GM12878 (cell line): ENCODE results near the gene NCBP2. TPM values are rescaled to one million over a fixed set of nuclear protein-coding genes. Genes with fewer than 3 reads are reported as not detected.

Experiments used
- ATAC-seq: fragments of 200-7000 bp; cut with Tn5 transposase; 3 replicates; pipeline ENCODE4 v1.9.1; 2020; ENCODE audit warnings: mild to moderate bottlenecking, moderate library complexity
- BruUV-seq: library from RNA; stranded (reverse); fragments of 400-500 nt; replicated peaks from 2 replicates; lab custom pipeline; 2021; lab: Mats Ljungman, UMichigan
- CTCF ChIA-PET: fragments of 300-600 bp; sonication (Branson Sonifier 250); formaldehyde crosslinking; extraction: SDS; loops from one replicate; lab custom pipeline; 2021; ENCODE audit warnings: inconsistent platforms; lab: Yijun Ruan, JAX
- POLR2A ChIA-PET: fragments of 350-600 bp; formaldehyde crosslinking; extraction: SDS; loops from one replicate; lab custom pipeline; 2021; ENCODE audit warnings: inconsistent platforms; lab: Charles Lee
- RAD21 ChIA-PET: fragments of 300-600 bp; sonication (Branson Sonifier 250); formaldehyde crosslinking; loops from one replicate; lab custom pipeline; 2023; ENCODE audit warnings: antibody characterized with exemption; ENCODE audit not compliant: unreplicated experiment; lab: Charles Lee
- SMC1A ChIA-PET: fragments of 300-600 bp; sonication (Branson Sonifier 250); formaldehyde crosslinking; loops from one replicate; lab custom pipeline; 2023; ENCODE audit not compliant: unreplicated experiment, uncharacterized antibody; lab: Charles Lee
- DNase-seq: peaks from one replicate; pipeline ENCODE4 v3.0.0-alpha.2; 2011; ENCODE audit warnings: low read depth, low spot score
- FAIRE-seq: peaks from 3 replicates; lab custom pipeline; 2011; peaks lifted over from hg19 to GRCh38; lab: Jason Lieb, UNC
- H2AFZ ChIP-seq: 2 replicates; pipeline ENCODE4 v1.6.0; 2011; ENCODE audit warnings: low read depth, low read length, control low read depth; ENCODE audit not compliant: control insufficient read depth
- H3K27ac ChIP-seq: 2 replicates; pipeline ENCODE4 v1.5.1; 2011; ENCODE audit warnings: control low read depth; ENCODE audit not compliant: control insufficient read depth, insufficient read depth
- H3K27me3 ChIP-seq, 2 experiments: replicated peaks in 1 of 2; 2 replicates each; pipeline versions ENCODE4 v1.6.0 to v1.6.1; 2011; ENCODE audit warnings: low read length in 1 of 2; ENCODE audit not compliant: control insufficient read depth in 2 of 2, insufficient read depth in 2 of 2
- H3K36me3 ChIP-seq, 2 experiments: 2 replicates each; pipeline ENCODE4 v1.5.1; 2011; ENCODE audit warnings: low read length in 1 of 2; ENCODE audit not compliant: control insufficient read depth in 2 of 2, insufficient read depth in 2 of 2
- H3K4me1 ChIP-seq: 2 replicates; pipeline ENCODE4 v1.6.1; 2011; ENCODE audit warnings: mild to moderate bottlenecking, low read length, moderate library complexity, mixed read lengths; ENCODE audit not compliant: control insufficient read depth, insufficient read depth
- H3K4me2 ChIP-seq: 2 replicates; pipeline ENCODE4 v1.6.0; 2011; ENCODE audit warnings: control low read depth; ENCODE audit not compliant: control insufficient read depth, insufficient read depth
- H3K4me3 ChIP-seq: fragments of 200-600 bp; sonication (generic); 2 replicates; pipeline ENCODE4 v1.5.1; 2016
- H3K79me2 ChIP-seq: 2 replicates; pipeline ENCODE4 v1.6.0; 2011; ENCODE audit warnings: low read length; ENCODE audit not compliant: control insufficient read depth, insufficient read depth
- H3K9ac ChIP-seq: 2 replicates; pipeline ENCODE4 v1.8.0; 2011; ENCODE audit warnings: low read length, control low read depth, mixed read lengths; ENCODE audit not compliant: control insufficient read depth, insufficient read depth
- H3K9me3 ChIP-seq: replicated peaks from 3 replicates; pipeline ENCODE4 v1.5.1; 2011; ENCODE audit warnings: mild to moderate bottlenecking, low read length; ENCODE audit not compliant: control insufficient read depth, insufficient read depth
- H4K20me1 ChIP-seq: 2 replicates; pipeline ENCODE4 v1.6.0; 2011; ENCODE audit not compliant: control insufficient read depth, insufficient read depth
- ATF7 ChIP-seq: fragments of 450-650 bp; IDR thresholded peaks from 2 replicates; pipeline ENCODE4 v1.6.1; 2016; ENCODE audit warnings: low read depth, mild to moderate bottlenecking
- CBX5 ChIP-seq: sonication (generic); IDR thresholded peaks from 2 replicates; pipeline ENCODE4 v1.6.1; 2016; ENCODE audit warnings: low read depth, moderate library complexity, mild to moderate bottlenecking, inconsistent platforms
- IKZF2 ChIP-seq, 2 experiments: fragments of 450-650 bp; IDR thresholded peaks; 2 replicates each; pipeline ENCODE4 v1.6.1; 2017; ENCODE audit warnings: mild to moderate bottlenecking in 2 of 2, moderate library complexity in 2 of 2
- SPI1 ChIP-seq: IDR thresholded peaks from 2 replicates; pipeline ENCODE4 v1.6.1; 2011; ENCODE audit warnings: low read depth, mild to moderate bottlenecking, low read length, moderate library complexity, borderline replicate concordance; ENCODE audit not compliant: insufficient read depth
- WGBS: methylation state at CpG from one replicate; pipeline ENCODE4 v1.1.6; 2016; ENCODE audit warnings: low lambda C conversion rate; ENCODE audit not compliant: insufficient replicate concordance, insufficient coverage; ENCODE audit errors: missing lambda C conversion rate; 5-methylcytosine and 5-hydroxymethylcytosine counted together
- in situ Hi-C: fragments of 300-500 bp; cut with MboI; formaldehyde crosslinking; loops from 9 replicates; pipeline ENCODE4 v1.14.3; 2018; ENCODE audit warnings: mixed read lengths
- intact Hi-C: fragments of 100-400 bp; cut with micrococcal nuclease; formaldehyde crosslinking; loops from one replicate; pipeline ENCODE4 v1.14.2; 2022; ENCODE audit not compliant: unreplicated experiment
- polyA plus RNA-seq, 11 experiments: library from polyadenylated mRNA; depleted of rRNA in 4 of 11; unstranded in 6 of 11; stranded (reverse) in 5 of 11; fragments of >200 nt; fragmentation: Nextera tagmentation in 4 of 11; fragmentation: Illumina TruSeq in 1 of 11; extraction: Ambion mirVana in 4 of 11; extraction: Trizol in 1 of 11; gene quantifications; 1 replicate in 1 of 11; 2 replicates in 10 of 11; pipeline versions ENCODE4 v1.2.1 to v1.2.3, GENCODE V29; 2011 to 2016; ENCODE audit warnings: inconsistent platforms in 2 of 11, missing spikeins in 2 of 11, low read depth in 1 of 11
- total RNA-seq, 4 experiments: library from RNA; depleted of rRNA in 3 of 4; stranded (reverse); fragments of >200 nt in 3 of 4; fragmentation: Illumina TruSeq in 1 of 4; extraction: Trizol in 1 of 4; gene quantifications; 2 replicates each; pipeline versions ENCODE4 v1.2.1 to v1.2.3, GENCODE V29; 2013 to 2021

NCBP2 gene
- total and polyA plus RNA-seq, 10 of the 15 experiments (the other 5 are each of a cell fraction or from before 2014, with no cell fraction given): 59.6 to 136 (median 96.4) TPM

DNA sequence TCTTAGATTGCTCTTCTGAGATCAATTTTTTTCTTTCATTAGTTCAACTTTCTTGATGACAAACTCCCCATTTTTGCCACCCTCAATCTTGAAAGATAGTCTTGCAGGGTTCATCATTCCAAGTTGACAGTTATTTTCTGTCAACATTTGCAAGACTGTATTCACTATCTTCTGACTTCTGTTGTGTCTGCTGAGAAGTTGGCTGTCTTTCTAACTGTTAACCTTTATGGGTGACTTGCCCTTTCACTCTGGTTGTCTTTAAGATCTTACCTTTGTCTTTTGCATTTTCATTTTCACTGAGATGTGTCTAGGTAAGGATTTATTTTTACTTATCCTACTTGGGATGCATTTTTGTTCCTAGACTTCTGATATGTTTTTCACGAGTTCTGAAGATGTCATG lies 40.9 kb upstream of the NCBP2 start:
- 33% methylated on average over 1 of the region's 1 CpG for WGBS
- peaks cover 6% of the 10 kb centered on the region for H3K9me3 ChIP-seq
- ChIA-PET SMC1A (no interaction called here), CTCF (interaction anchor here (1.3 to 1.7 kb wide), 2 partner anchors 13 to 205 kb away, joined by 3 to 5 read pairs; no protein-coding TSS in a partner anchor), RAD21 (no interaction called here), POLR2A (no interaction called here)
- no peak overlapping the region for H3K27ac ChIP-seq
- no peaks in the 10 kb centered on the region for H3K79me2 ChIP-seq
- H3K36me3 ChIP-seq: no peaks in the 10 kb centered on the region
- TF ChIP-seq CBX5: peak; percentile 87; the same call in 1 of the 2 replicates
- TF ChIP-seq SPI1: no peak
- no TSS peak for BruUV-seq
- ATAC-seq: no peak
- DNase-seq: no peak
- H3K4me2 ChIP-seq: no peak overlapping the region
- H3K27me3 ChIP-seq: no peaks in the 10 kb centered on the region
- FAIRE-seq: no peak
- peaks cover 6% of the 10 kb centered on the region for H3K4me1 ChIP-seq
- intact Hi-C loops: no loop called here
- in situ Hi-C loops: loop anchor here (25.0 kb wide), 1 partner anchor 529 kb away; no protein-coding TSS in a partner anchor
- H3K4me3 ChIP-seq: no peak overlapping the region
- H3K9ac ChIP-seq: no peak overlapping the region
- no peaks in the 10 kb centered on the region for H4K20me1 ChIP-seq
- no peak overlapping the region for H2AFZ ChIP-seq

DNA sequence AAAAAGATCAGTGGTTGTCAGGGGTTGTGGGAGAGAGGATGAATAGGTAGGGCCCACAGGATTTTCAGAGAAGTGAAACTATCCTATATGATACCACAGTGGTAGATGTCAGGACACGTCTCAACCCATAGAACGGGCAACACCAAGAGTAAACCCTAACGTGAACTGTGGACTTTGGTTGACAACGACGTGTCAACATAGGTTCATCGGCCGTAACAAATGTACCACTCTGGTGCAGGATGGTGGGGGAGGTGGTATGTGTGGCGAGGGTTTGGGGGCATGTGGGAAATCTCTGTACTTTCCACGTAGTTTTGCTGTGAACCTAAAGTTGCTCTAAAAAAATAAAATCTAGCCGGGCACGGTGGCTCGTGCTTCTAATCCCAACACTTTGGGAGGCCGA lies 39.3 kb upstream of the NCBP2 start:
- in situ Hi-C loops (loop anchor here (25.0 kb wide), 1 partner anchor 531 kb away; no protein-coding TSS in a partner anchor), intact Hi-C loops (no loop called here)
- Histone ChIP-seq H3K36me3 (no peaks in the 10 kb centered on the region), H3K79me2 (no peaks in the 10 kb centered on the region), H2AFZ (peak overlapping the region; percentile 41), H4K20me1 (no peaks in the 10 kb centered on the region), H3K4me3 (no peak overlapping the region), H3K4me1 (peaks cover 6% of the 10 kb centered on the region), H3K27ac (no peak overlapping the region), H3K9ac (no peak overlapping the region), H3K27me3 (no peaks in the 10 kb centered on the region), H3K4me2 (no peak overlapping the region), H3K9me3 (peaks cover 6% of the 10 kb centered on the region)
- ATAC-seq: no peak
- DNase-seq: no peak
- SMC1A ChIA-PET: interaction anchor here (2.7 kb wide), 1 partner anchor 201 kb away, joined by 12 read pairs; no protein-coding TSS in a partner anchor
- RAD21 ChIA-PET: no interaction called here
- no TSS peak for BruUV-seq
- CTCF ChIA-PET: interaction anchor here (6.4 kb wide), 1 partner anchor 206 kb away, joined by 41 read pairs; no protein-coding TSS in a partner anchor
- no peak for FAIRE-seq
- TF ChIP-seq SPI1 (0 out of 2 replicates have a peak, but pooled peaks have one; percentile 17), ATF7 (no peak), IKZF2 (IDR thresholded peaks at IDR 0.05) (0 out of 4 replicates have a peak, but pooled peaks of 1 of the 2 experiments have one; percentile 1)
- POLR2A ChIA-PET: no interaction called here
- 6% methylated on average over 13 of the region's 13 CpGs for WGBS
